Measurements from ENCODE around the gene OSBPL9.
A peak's percentile ranks its signal among the peaks of the same experiment; 100 is the strongest.

OSBPL9 gene

GRCh38 chr1:51618715-51619114 lies 1.8 kb downstream of the OSBPL9 start:
- ChIA-PET POLR2A (interaction anchor here (0.6 kb wide), 1 partner anchor 128 kb away, joined by 3 read pairs; no protein-coding TSS in a partner anchor), CTCF (interaction anchor here (0.5 to 0.9 kb wide), 3 partner anchors 9 to 21 kb away, joined by 3 to 10 read pairs (median 8); no protein-coding TSS in a partner anchor)
- TF ChIP-seq SP1 (IDR thresholded peaks at IDR 0.05) (no peak), SUZ12 (IDR thresholded peaks at IDR 0.05) (no peak), FOXA1 (IDR thresholded peaks at IDR 0.05) (no peak), ZNF384 (IDR thresholded peaks at IDR 0.05) (no peak), ELF4 (IDR thresholded peaks at IDR 0.05) (no peak), BHLHE40 (IDR thresholded peaks at IDR 0.05; ENCODE audit: borderline replicate concordance) (no peak), PKNOX1 (IDR thresholded peaks at IDR 0.05) (no peak), LEF1 (IDR thresholded peaks at IDR 0.05; ENCODE audit: borderline replicate concordance) (no peak), FOXM1 (IDR thresholded peaks at IDR 0.05; ENCODE audit: borderline replicate concordance) (no peak), TARDBP (IDR thresholded peaks at IDR 0.05) (no peak)
- no peak for DNase-seq (ENCODE audit: extremely low spot score)

GRCh38 chr1:51620470-51620869 lies 3.6 kb downstream of the OSBPL9 start:
- CTCF ChIA-PET = no interaction called here
- TF ChIP-seq FOXM1 (IDR thresholded peaks at IDR 0.05; ENCODE audit: borderline replicate concordance) (no peak), FOXA1 (IDR thresholded peaks at IDR 0.05) (no peak), ELF4 (IDR thresholded peaks at IDR 0.05) (no peak), SUZ12 (IDR thresholded peaks at IDR 0.05) (no peak), TARDBP (IDR thresholded peaks at IDR 0.05) (no peak), BHLHE40 (IDR thresholded peaks at IDR 0.05; ENCODE audit: borderline replicate concordance) (no peak), FOXK2 (IDR thresholded peaks at IDR 0.05) (no peak), HDGF (IDR thresholded peaks at IDR 0.05; ENCODE audit: borderline replicate concordance) (no peak), NFRKB (IDR thresholded peaks at IDR 0.05) (no peak), ARNT (IDR thresholded peaks at IDR 0.05) (no peak), PKNOX1 (IDR thresholded peaks at IDR 0.05) (no peak), L3MBTL2 (conservative IDR thresholded peaks at IDR 0.05) (no peak), LEF1 (IDR thresholded peaks at IDR 0.05; ENCODE audit: borderline replicate concordance) (no peak), ZNF384 (IDR thresholded peaks at IDR 0.05) (no peak), CTBP1 (IDR thresholded peaks at IDR 0.05; ENCODE audit: borderline replicate concordance) (no peak), SP1 (IDR thresholded peaks at IDR 0.05) (no peak)
- POLR2A ChIA-PET = interaction anchor here (1.0 kb wide), 1 partner anchor 120 kb away, joined by 4 read pairs; no protein-coding TSS in a partner anchor
- DNase-seq (ENCODE audit: extremely low spot score) = no peak

GRCh38 chr1:51621161-51621560 lies 4.3 kb downstream of the OSBPL9 start:
- DNase-seq (ENCODE audit: extremely low spot score) = no peak
- ChIA-PET POLR2A (interaction anchor here (1.0 kb wide), 1 partner anchor 119 kb away, joined by 4 read pairs; no protein-coding TSS in a partner anchor), CTCF (no interaction called here)
- TF ChIP-seq SP1 (IDR thresholded peaks at IDR 0.05) = no peak
- TF ChIP-seq FOXA1 (IDR thresholded peaks at IDR 0.05) = no peak
- TF ChIP-seq FOXK2 (IDR thresholded peaks at IDR 0.05) = no peak
- no peak for TF ChIP-seq PKNOX1 (IDR thresholded peaks at IDR 0.05)
- TF ChIP-seq SUZ12 (IDR thresholded peaks at IDR 0.05) = no peak
- TF ChIP-seq TARDBP (IDR thresholded peaks at IDR 0.05) = no peak
- TF ChIP-seq ARNT (IDR thresholded peaks at IDR 0.05) = no peak
- TF ChIP-seq BHLHE40 (IDR thresholded peaks at IDR 0.05; ENCODE audit: borderline replicate concordance) = no peak
- no peak for TF ChIP-seq ZNF384 (IDR thresholded peaks at IDR 0.05)
- no peak for TF ChIP-seq FOXM1 (IDR thresholded peaks at IDR 0.05; ENCODE audit: borderline replicate concordance)
- TF ChIP-seq CTBP1 (IDR thresholded peaks at IDR 0.05; ENCODE audit: borderline replicate concordance) = no peak
- no peak for TF ChIP-seq HDGF (IDR thresholded peaks at IDR 0.05; ENCODE audit: borderline replicate concordance)
- TF ChIP-seq LEF1 (IDR thresholded peaks at IDR 0.05; ENCODE audit: borderline replicate concordance) = no peak
- TF ChIP-seq NFRKB (IDR thresholded peaks at IDR 0.05) = no peak
- TF ChIP-seq ELF4 (IDR thresholded peaks at IDR 0.05) = no peak
- no peak for TF ChIP-seq L3MBTL2 (conservative IDR thresholded peaks at IDR 0.05)

GRCh38 chr1:51621841-51622454 lies 5.1 kb downstream of the OSBPL9 start:
- TF ChIP-seq ELF4 (IDR thresholded peaks at IDR 0.05) (no peak), NFRKB (IDR thresholded peaks at IDR 0.05) (no peak), LEF1 (IDR thresholded peaks at IDR 0.05; ENCODE audit: borderline replicate concordance) (no peak), FOXK2 (IDR thresholded peaks at IDR 0.05) (no peak), ZNF384 (IDR thresholded peaks at IDR 0.05) (no peak), PKNOX1 (IDR thresholded peaks at IDR 0.05) (no peak), L3MBTL2 (conservative IDR thresholded peaks at IDR 0.05) (no peak), BHLHE40 (IDR thresholded peaks at IDR 0.05; ENCODE audit: borderline replicate concordance) (no peak), FOXA1 (IDR thresholded peaks at IDR 0.05) (no peak), ARNT (IDR thresholded peaks at IDR 0.05) (no peak), SUZ12 (IDR thresholded peaks at IDR 0.05) (no peak), SP1 (IDR thresholded peaks at IDR 0.05) (no peak), HDGF (IDR thresholded peaks at IDR 0.05; ENCODE audit: borderline replicate concordance) (no peak), CTBP1 (IDR thresholded peaks at IDR 0.05; ENCODE audit: borderline replicate concordance) (no peak), TARDBP (IDR thresholded peaks at IDR 0.05) (no peak)
- POLR2A ChIA-PET = interaction anchor here (0.7 to 1.2 kb wide), 2 partner anchors 20 to 107 kb away, joined by 3 read pairs; no protein-coding TSS in a partner anchor

GRCh38 chr1:51622455-51622913 lies 5.6 kb downstream of the OSBPL9 start:
- TF ChIP-seq LEF1 (IDR thresholded peaks at IDR 0.05; ENCODE audit: borderline replicate concordance) = no peak
- no peak for TF ChIP-seq ZNF384 (IDR thresholded peaks at IDR 0.05)
- no peak for TF ChIP-seq ARNT (IDR thresholded peaks at IDR 0.05)
- no peak for TF ChIP-seq ELF4 (IDR thresholded peaks at IDR 0.05)
- no peak for TF ChIP-seq SP1 (IDR thresholded peaks at IDR 0.05)
- no peak for TF ChIP-seq NFRKB (IDR thresholded peaks at IDR 0.05)
- TF ChIP-seq TARDBP (IDR thresholded peaks at IDR 0.05) = no peak
- TF ChIP-seq FOXK2 (IDR thresholded peaks at IDR 0.05) = no peak
- no peak for TF ChIP-seq FOXM1 (IDR thresholded peaks at IDR 0.05; ENCODE audit: borderline replicate concordance)
- TF ChIP-seq CTBP1 (IDR thresholded peaks at IDR 0.05; ENCODE audit: borderline replicate concordance) = no peak
- no peak for TF ChIP-seq FOXA1 (IDR thresholded peaks at IDR 0.05)
- no peak for TF ChIP-seq L3MBTL2 (conservative IDR thresholded peaks at IDR 0.05)
- no peak for TF ChIP-seq HDGF (IDR thresholded peaks at IDR 0.05; ENCODE audit: borderline replicate concordance)
- no peak for TF ChIP-seq PKNOX1 (IDR thresholded peaks at IDR 0.05)
- no peak for TF ChIP-seq BHLHE40 (IDR thresholded peaks at IDR 0.05; ENCODE audit: borderline replicate concordance)
- TF ChIP-seq SUZ12 (IDR thresholded peaks at IDR 0.05) = no peak
- DNase-seq (ENCODE audit: extremely low spot score) = peak; percentile 34
- ChIA-PET POLR2A (interaction anchor here (0.7 to 1.2 kb wide), 2 partner anchors 20 to 106 kb away, joined by 3 read pairs; no protein-coding TSS in a partner anchor), CTCF (interaction anchor here (0.9 kb wide), 1 partner anchor 34 kb away, joined by 5 read pairs; no protein-coding TSS in a partner anchor)

More at GRCh38 chr1:51621841-51622454, 5.1 kb downstream of the OSBPL9 start:
- CTCF ChIA-PET = interaction anchor here (0.5 to 0.9 kb wide), 2 partner anchors 35 to 382 kb away, joined by 3 to 5 read pairs; no protein-coding TSS in a partner anchor
- no peak for DNase-seq (ENCODE audit: extremely low spot score)
